H1 (cell line): ENCODE measurements around the gene RCHY1. TPM values are rescaled to one million over a fixed set of nuclear protein-coding genes. Genes with fewer than 3 reads are reported as not detected.

Source experiments
- CTCF ChIA-PET: fragments of 300-600 bp; sonication (Branson Sonifier 250); formaldehyde crosslinking; loops from one replicate; lab custom pipeline; 2021; ENCODE audit not compliant: partially characterized antibody; lab: Charles Lee
- POLR2A ChIA-PET: fragments of 300-600 bp; sonication (Branson Sonifier 250); formaldehyde crosslinking; loops from one replicate; lab custom pipeline; 2021; ENCODE audit warnings: inconsistent platforms; ENCODE audit not compliant: partially characterized antibody; lab: Charles Lee
- DNase-seq, 2 experiments: peaks; one replicate each; pipeline versions ENCODE4 v3.0.0 to v3.0.0-alpha.2; 2010 to 2022; ENCODE audit warnings: low spot score in 2 of 2, low read depth in 1 of 2, mixed read lengths in 1 of 2
- FAIRE-seq: peaks from 2 replicates; lab custom pipeline; 2011; peaks lifted over from hg19 to GRCh38; lab: Jason Lieb, UNC
- H2AFZ ChIP-seq: 2 replicates; pipeline ENCODE4 v1.8.1; 2012; ENCODE audit warnings: low read length, inconsistent platforms
- H2AK5ac ChIP-seq: 2 replicates; pipeline ENCODE4 v1.6.1; 2013; ENCODE audit warnings: low read depth, low read length
- H2BK120ac ChIP-seq: replicated peaks from 2 replicates; pipeline ENCODE3; 2013; ENCODE audit warnings: low read depth, low read length, inconsistent platforms
- H2BK12ac ChIP-seq: 2 replicates; pipeline ENCODE4 v1.6.1; 2013; ENCODE audit warnings: low read depth, low read length
- H2BK15ac ChIP-seq: 2 replicates; pipeline ENCODE4 v1.6.1; 2013; ENCODE audit warnings: low read length
- H2BK20ac ChIP-seq: 2 replicates; pipeline ENCODE4 v1.6.1; 2013; ENCODE audit warnings: low read length
- H2BK5ac ChIP-seq: 2 replicates; pipeline ENCODE4 v1.6.1; 2013; ENCODE audit warnings: low read depth, low read length
- H3K14ac ChIP-seq: 2 replicates; pipeline ENCODE4 v1.6.1; 2013; ENCODE audit warnings: inconsistent platforms; ENCODE audit not compliant: insufficient read length
- H3K18ac ChIP-seq: 2 replicates; pipeline ENCODE4 v1.6.1; 2013; ENCODE audit warnings: low read length; ENCODE audit errors: extremely low read depth
- H3K23ac ChIP-seq: 2 replicates; pipeline ENCODE4 v1.6.1; 2013; ENCODE audit warnings: inconsistent platforms; ENCODE audit not compliant: insufficient read length
- H3K23me2 ChIP-seq: 2 replicates; pipeline ENCODE4 v1.6.1; 2013; ENCODE audit warnings: low read depth, low read length
- H3K27ac ChIP-seq: 2 replicates; pipeline ENCODE4 v1.6.1; 2011; ENCODE audit warnings: low read depth, low read length, inconsistent platforms
- H3K27me3 ChIP-seq, 4 experiments: replicated peaks in 1 of 4; 1 replicate in 1 of 4; 2 replicates in 3 of 4; pipeline versions ENCODE4 v1.6.1 to v1.8.1; 2011 to 2013; ENCODE audit warnings: low read length in 3 of 4, mild to moderate bottlenecking in 3 of 4, inconsistent platforms in 2 of 4, mixed read lengths in 2 of 4, moderate library complexity in 1 of 4; ENCODE audit not compliant: control insufficient read depth in 3 of 4, insufficient read depth in 3 of 4; ENCODE audit errors: extremely low read depth in 1 of 4
- H3K36me3 ChIP-seq, 4 experiments: 2 replicates each; pipeline versions ENCODE4 v1.6.1 to v1.8.1; 2011 to 2013; ENCODE audit warnings: mild to moderate bottlenecking in 4 of 4, low read length in 3 of 4, moderate library complexity in 2 of 4, control low read depth in 1 of 4, inconsistent platforms in 1 of 4; ENCODE audit not compliant: insufficient read depth in 4 of 4, control insufficient read depth in 2 of 4
- H3K4ac ChIP-seq: replicated peaks from 2 replicates; pipeline ENCODE3; 2013; ENCODE audit warnings: low read length, low read depth, mixed read lengths, inconsistent platforms; ENCODE audit not compliant: insufficient read length
- H3K4me1 ChIP-seq, 4 experiments: replicated peaks in 1 of 4; 1 replicate in 1 of 4; 2 replicates in 3 of 4; pipeline versions ENCODE4 v1.6.1 to v1.8.1; 2011 to 2013; ENCODE audit warnings: low read length in 3 of 4, inconsistent platforms in 2 of 4, mixed read lengths in 1 of 4; ENCODE audit not compliant: insufficient read depth in 4 of 4, control insufficient read depth in 3 of 4
- H3K4me2 ChIP-seq, 2 experiments: 2 replicates each; pipeline versions ENCODE4 v1.6.1 to v1.8.1; 2011 to 2013; ENCODE audit warnings: low read depth in 2 of 2, low read length in 2 of 2, control low read depth in 1 of 2, inconsistent platforms in 1 of 2, mild to moderate bottlenecking in 1 of 2; ENCODE audit not compliant: insufficient read depth in 1 of 2
- H3K4me3 ChIP-seq, 4 experiments: fragments of 200-600, 300-600 bp in 1 of 4; sonication (generic), shearing (Covaris generic), sonication (Bioruptor Twin) in 1 of 4; 2 replicates each; pipeline versions ENCODE4 v1.5.1 to v1.8.1; 2011 to 2016; ENCODE audit warnings: low read length in 4 of 4, low read depth in 3 of 4, control low read depth in 2 of 4, inconsistent platforms in 2 of 4, mild to moderate bottlenecking in 2 of 4, mixed read lengths in 1 of 4, moderate library complexity in 1 of 4; ENCODE audit not compliant: insufficient read depth in 2 of 4; ENCODE audit errors: extremely low read depth in 1 of 4
- H3K56ac ChIP-seq: replicated peaks from 2 replicates; pipeline ENCODE3; 2013; ENCODE audit warnings: low read depth, mild to moderate bottlenecking, mixed read lengths, low read length, inconsistent platforms; ENCODE audit not compliant: insufficient read length
- H3K79me1 ChIP-seq: 2 replicates; pipeline ENCODE4 v1.6.1; 2013; ENCODE audit warnings: low read depth, low read length, control low read depth
- H3K79me2 ChIP-seq, 2 experiments: 2 replicates each; pipeline versions ENCODE4 v1.6.1 to v1.8.1; 2012 to 2013; ENCODE audit warnings: low read length in 2 of 2, mild to moderate bottlenecking in 2 of 2, inconsistent platforms in 1 of 2; ENCODE audit not compliant: insufficient read depth in 2 of 2, control insufficient read depth in 1 of 2
- H3K9ac ChIP-seq, 4 experiments: replicated peaks in 1 of 4; 1 replicate in 1 of 4; 2 replicates in 3 of 4; pipeline versions ENCODE4 v1.6.1 to v1.8.1; 2011 to 2013; ENCODE audit warnings: low read depth in 3 of 4, low read length in 3 of 4, control low read depth in 2 of 4, mild to moderate bottlenecking in 2 of 4, moderate library complexity in 2 of 4, inconsistent platforms in 1 of 4; ENCODE audit errors: extremely low read depth in 1 of 4
- H3K9me3 ChIP-seq, 2 experiments: 2 replicates each; pipeline versions ENCODE4 v1.6.1 to v1.8.1; 2012 to 2013; ENCODE audit warnings: mild to moderate bottlenecking in 2 of 2, moderate library complexity in 2 of 2, control low read depth in 1 of 2, inconsistent platforms in 1 of 2, low read depth in 1 of 2, low read length in 1 of 2, mixed read lengths in 1 of 2; ENCODE audit not compliant: insufficient read depth in 2 of 2
- H4K20me1 ChIP-seq, 2 experiments: replicated peaks in 1 of 2; 2 replicates each; pipeline versions ENCODE3 to v1.8.1; 2011 to 2013; ENCODE audit warnings: inconsistent platforms in 2 of 2, low read length in 2 of 2, mild to moderate bottlenecking in 1 of 2; ENCODE audit not compliant: insufficient read depth in 2 of 2, control insufficient read depth in 1 of 2
- H4K5ac ChIP-seq: 2 replicates; pipeline ENCODE4 v1.6.1; 2013; ENCODE audit warnings: low read length, low read depth, mixed read lengths, inconsistent platforms; ENCODE audit not compliant: insufficient read length
- H4K8ac ChIP-seq: 2 replicates; pipeline ENCODE4 v1.8.0; 2013; ENCODE audit warnings: mild to moderate bottlenecking, moderate library complexity, low read length, inconsistent platforms; ENCODE audit not compliant: insufficient read depth; ENCODE audit errors: extremely low read depth
- H4K91ac ChIP-seq: replicated peaks from 2 replicates; pipeline ENCODE3; 2013; ENCODE audit warnings: low read length, mixed read lengths, inconsistent platforms; ENCODE audit not compliant: insufficient read length
- CBX5 ChIP-seq: fragments of 300-800, 300-1000 bp; sonication (generic); IDR thresholded peaks from 2 replicates; pipeline ENCODE4 v1.7.1; 2016; ENCODE audit warnings: antibody characterized with exemption, low read length, low read depth
- GTF2F1 ChIP-seq: IDR thresholded peaks from 2 replicates; pipeline ENCODE4 v1.6.1; 2012; ENCODE audit warnings: low read depth, low read length, improper control_type of control experiment, borderline replicate concordance
- WGBS, 2 experiments: shearing (Covaris generic) in 1 of 2; methylation state at CpG; one replicate each; pipeline versions ENCODE4 v1.1.6 to v1.1.7; 2013 to 2015; ENCODE audit warnings: low lambda C conversion rate in 2 of 2, mixed read lengths in 2 of 2, inconsistent platforms in 1 of 2, low coverage in 1 of 2, missing lambda C conversion rate in 1 of 2; ENCODE audit not compliant: insufficient replicate concordance in 2 of 2, insufficient coverage in 1 of 2, insufficient read length in 1 of 2; ENCODE audit errors: extremely low coverage in 1 of 2, missing lambda C conversion rate in 1 of 2; 5-methylcytosine and 5-hydroxymethylcytosine counted together
- polyA plus RNA-seq, 7 experiments: library from polyadenylated mRNA; depleted of rRNA in 3 of 7; stranded (reverse) in 5 of 7; unstranded in 2 of 7; fragments of >200 nt in 5 of 7; fragments of 200-250 nt in 2 of 7; gene quantifications; 1 replicate in 5 of 7; 2 replicates in 1 of 7; 4 replicates in 1 of 7; pipeline versions ENCODE4 v1.2.1 to v1.2.3, GENCODE V29; 2011 to 2013; ENCODE audit warnings: missing spikeins in 2 of 7, mixed read lengths in 2 of 7
- total RNA-seq: library from RNA; stranded (reverse); fragmentation: NEBNext Ultra II Directional; extraction: Animal tissue kit (Norgen Biotek cat#: 25700); gene quantifications from 2 replicates; pipeline ENCODE4 v1.2.1, GENCODE V29; 2021

The RCHY1 gene
- total and polyA plus RNA-seq, 2 of the 8 experiments (the other 6 are each of a cell fraction or from before 2014, with no cell fraction given): 30.3 to 44.0 TPM

GRCh38 chr4:75525910-75526309, 11.7 kb upstream of the RCHY1 start:
- Histone ChIP-seq H3K36me3 (peaks cover 4 to 60% (median 12%) of the 10 kb centered on the region in 4 experiments; a peak in 7 of 8 replicates), H4K20me1 (no peaks in the 10 kb centered on the region), H3K23me2 (no peaks in the 10 kb centered on the region), H2AK5ac (no peak overlapping the region), H4K91ac (no peak overlapping the region), H3K4me2 (no peak overlapping the region), H3K14ac (no peak overlapping the region), H2BK12ac (no peak overlapping the region), H4K8ac (no peak overlapping the region), H3K27ac (no peak overlapping the region), H3K9me3 (0 out of 4 replicates have a peak, but pooled peaks cover 0 to under 1% of the 10 kb centered on the region in 2 experiments), H2BK5ac (no peak overlapping the region), H3K4me1 (no peaks in the 10 kb centered on the region), H2BK15ac (no peak overlapping the region), H2BK20ac (no peak overlapping the region), H3K79me1 (no peaks in the 10 kb centered on the region; the same call in 1 of the 2 replicates), H3K79me2 (peaks cover 0 to 3% of the 10 kb centered on the region in 2 experiments; a peak in 1 of 4 replicates), H2AFZ (no peak overlapping the region), H3K4ac (no peak overlapping the region), H2BK120ac (no peak overlapping the region), H3K9ac (no peak overlapping the region), H3K27me3 (peaks cover 0 to 1% (median 0%) of the 10 kb centered on the region in 4 experiments; a peak in 1 of 7 replicates), H4K5ac (no peak overlapping the region), H3K18ac (no peak overlapping the region), H3K4me3 (no peak overlapping the region), H3K56ac (no peak overlapping the region), H3K23ac (no peak overlapping the region)
- CTCF ChIA-PET: no interaction called here
- no peak for DNase-seq
- POLR2A ChIA-PET: interaction anchor here (1.9 kb wide), 1 partner anchor 11 kb away, joined by 5 read pairs; the partner anchor contains the start of genes RCHY1 and THAP6
- WGBS, 2 experiments: 94% methylated on average over 1 of the region's 1 CpG; no CpG with 5 or more reads in 1 of the 2 experiments
- TF ChIP-seq GTF2F1: no peak
- TF ChIP-seq CBX5: no peak
- no peak for FAIRE-seq
